Stimulated activated memory B cell treated with anti-CD40 and anti-IgM and Interleukin-4, amounts not matched to agents 10 μg/mL and 1 μg/mL and 100 μg/mL, for 72 hours (primary cell): Measurements from ENCODE around the gene MYLK3.
"Not testable (repeated sequence)": the region's sequence is repeated elsewhere in the genome, so short reads cannot be mapped to it uniquely, and the experiment has no call there.

Experiments used
- ATAC-seq: fragments of 150-1000 bp; cut with Tn5 transposase; 2 replicates; pipeline ENCODE4 v1.10.0; 2021
- H3K27ac Mint-ChIP-seq: one replicate; pipeline ENCODE4 v1.8.0; 2022; ENCODE audit warnings: mild to moderate bottlenecking, mixed read lengths
- H3K27me3 Mint-ChIP-seq: one replicate; pipeline ENCODE4 v1.8.0; 2022; ENCODE audit warnings: mixed read lengths
- H3K36me3 Mint-ChIP-seq: one replicate; pipeline ENCODE4 v1.8.0; 2022; ENCODE audit warnings: mixed read lengths
- H3K4me1 Mint-ChIP-seq: one replicate; pipeline ENCODE4 v1.8.0; 2022; ENCODE audit warnings: mixed read lengths
- H3K4me3 Mint-ChIP-seq: one replicate; pipeline ENCODE4 v1.8.0; 2022; ENCODE audit warnings: mild to moderate bottlenecking, moderate library complexity, mixed read lengths
- H3K9me3 Mint-ChIP-seq: one replicate; pipeline ENCODE4 v1.8.0; 2022; ENCODE audit warnings: mixed read lengths

Gene MYLK3

GRCh38 chr16:46747777-46748651 lies at the start of gene MYLK3:
MYLK3 (minus strand) TSS chr16:46748344; CDS start chr16:46748193, 151 bp downstream.
- ATAC-seq, result peak; percentile 37
- peak within 1 kb of the TSS; percentile 17 for H3K27ac Mint-ChIP-seq
- H3K9me3 Mint-ChIP-seq, result no peaks in the 10 kb centered on the region
- no peaks in the 10 kb centered on the region for H3K36me3 Mint-ChIP-seq
- H3K4me3 Mint-ChIP-seq, result no peak within 1 kb of the TSS
- H3K27me3 Mint-ChIP-seq, result no peaks in the 10 kb centered on the region
- peaks cover 21% of the 10 kb centered on the region for H3K4me1 Mint-ChIP-seq

GRCh38 chr16:46797501-46797900 lies 49.4 kb upstream of the MYLK3 start:
- Mint-ChIP-seq H3K9me3 (peaks cover 19% of the 10 kb centered on the region), H3K4me1 (peaks cover 7% of the 10 kb centered on the region), H3K4me3 (no peak overlapping the region), H3K36me3 (peaks cover 51% of the 10 kb centered on the region), H3K27me3 (no peaks in the 10 kb centered on the region), H3K27ac (no peak overlapping the region)
- no peak for ATAC-seq

- Mint-ChIP-seq H3K4me3 (no peak overlapping the region), H3K4me1 (peaks cover 14% of the 10 kb centered on the region), H3K27me3 (no peaks in the 10 kb centered on the region), H3K27ac (no peak overlapping the region), H3K36me3 (peaks cover 55% of the 10 kb centered on the region), H3K9me3 (peaks cover 21% of the 10 kb centered on the region)
- no peak for ATAC-seq
These were observed 48.7 kb upstream of the MYLK3 start for GRCh38 chr16:46796764-46797269.

DNA sequence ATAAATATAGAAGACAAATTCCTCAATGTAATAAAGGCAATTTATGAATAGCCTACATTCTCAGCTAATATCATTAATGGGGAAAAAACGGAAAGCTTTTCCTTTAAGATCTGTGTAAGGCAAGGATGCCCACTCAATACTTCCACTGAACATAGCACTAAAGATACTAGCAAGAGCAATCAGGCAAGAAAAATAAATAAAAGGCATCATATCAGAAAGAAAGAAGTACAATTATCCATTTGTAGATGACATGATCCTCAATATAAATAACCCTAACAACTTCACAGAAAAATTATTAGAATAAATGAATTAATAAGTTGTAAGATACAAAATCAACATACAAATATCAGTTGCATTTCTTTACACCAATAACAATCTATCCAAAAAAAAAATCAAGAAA lies 45.7 kb upstream of the MYLK3 start:
- peaks cover 34% of the 10 kb centered on the region for H3K4me1 Mint-ChIP-seq
- ATAC-seq, result no peak
- peaks cover 52% of the 10 kb centered on the region for H3K36me3 Mint-ChIP-seq
- H3K9me3 Mint-ChIP-seq, result peaks cover 21% of the 10 kb centered on the region
- no peaks in the 10 kb centered on the region for H3K27me3 Mint-ChIP-seq
- H3K4me3 Mint-ChIP-seq, result no peak overlapping the region
- H3K27ac Mint-ChIP-seq, result no peak overlapping the region

- Mint-ChIP-seq H3K9me3 (peaks cover 24% of the 10 kb centered on the region), H3K4me1 (peaks cover 58% of the 10 kb centered on the region), H3K4me3 (peak overlapping the region; percentile 83), H3K36me3 (peaks cover 41% of the 10 kb centered on the region), H3K27ac (peak overlapping the region; percentile 82), H3K27me3 (no peaks in the 10 kb centered on the region)
- no peak for ATAC-seq
These were observed 42.6 kb upstream of the MYLK3 start for GRCh38 chr16:46790599-46791270.

- H3K27me3 Mint-ChIP-seq, result no peaks in the 10 kb centered on the region
- H3K36me3 Mint-ChIP-seq, result peaks cover 33% of the 10 kb centered on the region
- peak; percentile 97 for ATAC-seq
- peaks cover 60% of the 10 kb centered on the region for H3K4me1 Mint-ChIP-seq
- peak overlapping the region; percentile 83 for H3K4me3 Mint-ChIP-seq
- H3K27ac Mint-ChIP-seq, result peak overlapping the region; percentile 82
- peaks cover 19% of the 10 kb centered on the region for H3K9me3 Mint-ChIP-seq
These were observed 41.6 kb upstream of the MYLK3 start for GRCh38 chr16:46789499-46790414.

GRCh38 chr16:46788891-46789474 lies 40.8 kb upstream of the MYLK3 start:
- Mint-ChIP-seq H3K36me3 (peaks cover 28% of the 10 kb centered on the region), H3K4me1 (peaks cover 60% of the 10 kb centered on the region), H3K27ac (peak overlapping the region; percentile 82)

GRCh38 chr16:46787909-46788308 lies 39.8 kb upstream of the MYLK3 start:
- H3K27me3 Mint-ChIP-seq, result no peaks in the 10 kb centered on the region
- H3K4me3 Mint-ChIP-seq, result no peak overlapping the region
- H3K36me3 Mint-ChIP-seq, result peaks cover 23% of the 10 kb centered on the region
- peaks cover 67% of the 10 kb centered on the region for H3K4me1 Mint-ChIP-seq
- peaks cover 12% of the 10 kb centered on the region for H3K9me3 Mint-ChIP-seq
- ATAC-seq, result peak; percentile 76
- no peak overlapping the region for H3K27ac Mint-ChIP-seq

More at GRCh38 chr16:46788891-46789474, 40.8 kb upstream of the MYLK3 start:
- ATAC-seq, result no peak
- Mint-ChIP-seq H3K27me3 (no peaks in the 10 kb centered on the region), H3K9me3 (peaks cover 15% of the 10 kb centered on the region), H3K4me3 (peak overlapping the region; percentile 83)

- no peak overlapping the region for H3K4me3 Mint-ChIP-seq
- peak overlapping the region; percentile 69 for H3K27ac Mint-ChIP-seq
- peaks cover 11% of the 10 kb centered on the region for H3K36me3 Mint-ChIP-seq
- ATAC-seq, result no peak
- H3K27me3 Mint-ChIP-seq, result no peaks in the 10 kb centered on the region
- peaks cover 47% of the 10 kb centered on the region for H3K4me1 Mint-ChIP-seq
- H3K9me3 Mint-ChIP-seq, result peaks cover 9% of the 10 kb centered on the region
These were observed 37.1 kb upstream of the MYLK3 start for GRCh38 chr16:46785076-46785845.

DNA sequence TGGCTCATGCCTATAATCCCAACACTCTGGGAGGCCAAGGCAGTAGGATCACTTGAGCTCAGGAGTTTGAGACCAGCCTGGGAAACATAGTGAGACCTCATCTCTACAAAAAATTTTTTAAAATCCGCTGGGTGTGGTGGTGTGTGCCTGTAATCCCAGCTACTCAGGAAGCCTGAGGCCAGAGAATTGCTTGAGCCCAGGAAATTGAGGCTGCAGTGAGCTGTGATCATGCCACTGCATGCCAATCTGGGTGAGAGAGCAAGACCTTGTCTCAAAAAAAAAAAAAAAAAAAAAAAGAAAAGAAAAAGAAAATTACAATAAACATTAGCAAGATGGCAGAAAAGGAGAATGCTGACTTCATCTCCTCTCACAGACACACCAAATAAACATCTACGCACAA lies 36.4 kb upstream of the MYLK3 start:
- peaks cover 11% of the 10 kb centered on the region for H3K36me3 Mint-ChIP-seq
- not testable (repeated sequence) for H3K27ac Mint-ChIP-seq, H3K9me3 Mint-ChIP-seq, H3K27me3 Mint-ChIP-seq, H3K4me3 Mint-ChIP-seq, ATAC-seq
- H3K4me1 Mint-ChIP-seq, result peaks cover 40% of the 10 kb centered on the region

DNA sequence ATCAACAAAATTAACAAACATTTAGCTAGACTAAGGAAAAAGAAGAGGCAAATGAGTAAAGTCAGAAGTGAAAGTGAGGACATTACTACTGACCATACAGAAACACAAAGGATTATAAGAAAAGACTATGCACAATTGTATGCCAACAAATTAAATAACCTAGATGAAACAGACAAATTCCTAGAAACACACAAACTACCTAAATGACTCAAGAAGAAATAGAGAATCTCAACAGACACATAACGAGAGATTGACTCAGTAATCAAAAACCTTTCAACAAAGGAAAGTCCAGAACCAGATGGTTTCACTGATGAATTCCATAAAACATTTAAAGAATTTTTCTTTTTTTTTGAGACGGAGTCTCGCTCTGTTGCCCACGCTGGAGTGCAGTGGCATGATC lies 35.7 kb upstream of the MYLK3 start:
- no peak for ATAC-seq
- Mint-ChIP-seq H3K4me1 (peaks cover 32% of the 10 kb centered on the region), H3K36me3 (peaks cover 11% of the 10 kb centered on the region), H3K27ac (no peak overlapping the region), H3K27me3 (no peaks in the 10 kb centered on the region), H3K4me3 (no peak overlapping the region), H3K9me3 (peaks cover 9% of the 10 kb centered on the region)

DNA sequence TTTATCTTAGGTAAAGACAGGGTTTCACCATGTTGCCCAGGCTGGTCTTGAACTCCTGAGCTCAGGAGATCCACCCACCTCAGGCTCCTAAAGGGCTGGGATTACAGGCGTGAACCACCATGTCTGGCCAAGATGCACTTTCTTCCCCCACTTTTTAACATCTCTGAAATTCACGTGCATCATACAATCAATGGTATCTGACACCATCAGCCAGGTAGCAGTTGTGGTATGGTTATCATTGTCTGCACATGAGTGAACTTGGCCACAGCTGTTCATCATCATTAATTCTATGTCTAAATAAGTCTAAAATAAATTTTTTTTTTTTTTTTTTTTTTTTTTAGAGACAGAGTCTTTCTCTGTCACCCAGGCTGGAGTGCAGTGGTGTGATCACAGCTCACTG lies 34.2 kb upstream of the MYLK3 start:
- ATAC-seq, result no peak
- Mint-ChIP-seq H3K27ac (no peak overlapping the region), H3K9me3 (peaks cover 11% of the 10 kb centered on the region), H3K27me3 (no peaks in the 10 kb centered on the region), H3K4me3 (no peak overlapping the region), H3K4me1 (peaks cover 25% of the 10 kb centered on the region), H3K36me3 (peaks cover 11% of the 10 kb centered on the region)

DNA sequence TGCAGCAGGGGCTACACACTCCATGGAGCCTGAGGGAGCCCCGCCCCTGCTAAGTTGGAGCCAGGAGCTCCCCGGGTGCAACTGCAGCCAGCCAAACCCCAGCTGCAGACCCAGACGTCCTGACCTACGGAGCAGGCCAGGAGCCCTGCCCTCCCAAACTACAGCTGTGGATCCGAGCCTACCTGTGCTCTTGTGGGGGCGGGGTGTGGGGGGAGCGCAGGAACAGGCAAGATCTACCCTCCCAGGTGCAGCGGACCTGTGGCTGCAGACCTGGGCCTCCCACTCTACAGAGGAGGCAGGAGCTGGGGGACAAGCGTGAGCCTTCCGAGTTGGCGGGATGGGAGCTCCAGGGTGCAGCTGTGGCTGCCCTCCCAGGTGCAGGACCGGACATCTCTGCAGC lies 29.7 kb upstream of the MYLK3 start:
- Mint-ChIP-seq H3K9me3 (peaks cover 2% of the 10 kb centered on the region), H3K27ac (no peak overlapping the region), H3K36me3 (no peaks in the 10 kb centered on the region), H3K4me1 (peaks cover 11% of the 10 kb centered on the region), H3K4me3 (no peak overlapping the region), H3K27me3 (no peaks in the 10 kb centered on the region)
- ATAC-seq, result no peak

- peaks cover 2% of the 10 kb centered on the region for H3K9me3 Mint-ChIP-seq
- H3K36me3 Mint-ChIP-seq, result no peaks in the 10 kb centered on the region
- no peak overlapping the region for H3K4me3 Mint-ChIP-seq
- H3K27me3 Mint-ChIP-seq, result no peaks in the 10 kb centered on the region
- peaks cover 11% of the 10 kb centered on the region for H3K4me1 Mint-ChIP-seq
- no peak for ATAC-seq
- H3K27ac Mint-ChIP-seq, result no peak overlapping the region
These were observed 27.1 kb upstream of the MYLK3 start for GRCh38 chr16:46775214-46775613.
